ENCODE results near the gene MYO18A.
"Not testable (repeated sequence)": the region's sequence is repeated elsewhere in the genome, so short reads cannot be mapped to it uniquely, and the experiment has no call there.

MYO18A gene

DNA sequence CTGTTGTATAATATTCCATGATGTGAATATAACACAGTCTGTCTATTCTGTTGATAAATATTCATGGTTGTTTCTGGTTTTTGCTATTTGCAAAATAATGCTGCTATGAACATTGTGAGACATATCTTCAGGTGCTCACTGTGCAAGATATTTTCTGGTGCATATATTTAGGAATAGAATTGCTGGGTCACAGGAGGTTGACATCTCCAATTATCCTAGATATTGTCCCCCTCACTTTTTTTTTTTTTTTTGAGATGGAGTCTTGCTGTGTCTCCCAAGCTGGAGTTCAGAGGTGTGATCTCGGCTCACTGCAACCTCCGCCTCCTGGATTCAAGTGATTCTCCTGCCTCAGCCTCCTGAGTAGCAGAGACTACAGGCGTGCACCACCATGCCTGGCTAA lies 14.5 kb upstream of the MYO18A start:
- no peak for DNase-seq (ENCODE audit: low read depth in 2 of 2)

DNA sequence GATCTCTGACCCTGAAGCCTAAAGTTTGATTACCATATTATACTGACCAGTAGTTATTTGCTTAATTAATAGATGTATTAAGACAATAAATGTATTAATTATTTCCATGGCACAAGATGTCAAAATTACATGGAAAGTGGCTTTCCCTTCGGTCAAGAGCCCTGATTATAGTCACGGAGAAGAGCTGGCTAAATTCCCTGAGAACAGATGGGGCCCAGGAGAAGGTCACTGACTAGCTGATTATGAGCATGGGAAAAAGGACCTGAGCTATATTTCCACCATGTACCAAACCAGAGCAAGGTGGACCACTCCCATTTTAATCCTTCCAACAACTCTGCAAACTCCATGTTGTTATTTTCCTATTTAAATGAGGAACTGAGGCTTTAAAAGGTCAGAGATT lies 12.9 kb upstream of the MYO18A start:
- no peak for DNase-seq (ENCODE audit: low read depth in 2 of 2)

DNA sequence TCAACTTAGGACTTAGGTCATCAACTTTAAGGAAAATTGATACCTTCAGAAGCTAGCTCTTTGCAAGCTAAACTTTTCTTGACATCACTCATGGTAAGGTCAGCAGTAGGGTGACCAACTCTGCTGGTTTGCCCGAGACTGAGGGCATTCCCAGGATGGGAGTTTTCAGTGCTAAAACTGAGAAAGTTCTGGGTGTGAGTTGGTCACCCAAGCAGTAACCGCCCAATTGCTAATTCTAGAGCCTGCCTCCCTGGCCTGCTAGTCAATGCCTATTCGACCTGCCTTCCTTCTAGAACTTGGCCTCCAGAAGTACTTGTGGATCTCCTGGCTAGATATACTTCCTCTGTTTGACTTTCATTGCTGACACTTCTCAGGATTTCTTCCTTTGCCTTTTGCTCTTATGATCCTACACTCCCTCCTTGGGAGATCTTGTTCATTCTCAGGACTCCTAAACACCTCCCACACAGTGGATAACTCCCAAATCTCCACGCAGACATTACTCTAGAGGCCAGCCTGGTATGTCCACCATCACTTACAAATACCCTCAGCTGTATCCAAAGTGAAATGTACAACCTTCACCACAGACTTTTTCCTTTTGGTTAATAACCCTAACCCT lies 10.5 kb upstream of the MYO18A start:
- DNase-seq (ENCODE audit: low read depth in 2 of 2) = no peak

DNA sequence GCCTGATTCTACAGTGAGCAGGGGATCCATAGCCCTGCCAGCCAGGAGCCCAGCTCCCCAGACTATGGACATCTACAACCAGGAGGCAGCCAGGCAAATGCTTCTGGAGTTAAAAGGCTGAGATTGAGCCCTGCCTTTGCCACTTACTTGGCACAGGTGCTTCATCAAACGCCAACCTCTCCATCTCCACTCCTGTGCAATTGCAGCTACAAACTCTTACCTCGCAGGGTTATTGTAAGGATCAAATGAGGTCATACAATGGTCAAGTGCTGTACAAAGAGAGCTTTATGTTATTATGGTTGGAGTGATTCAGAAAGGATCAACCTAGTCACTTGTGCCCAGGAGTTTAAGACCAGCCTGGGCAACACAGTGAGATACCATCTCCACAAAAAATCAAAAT lies 9.8 kb upstream of the MYO18A start:
- DNase-seq (ENCODE audit: low read depth in 2 of 2) = no peak

DNA sequence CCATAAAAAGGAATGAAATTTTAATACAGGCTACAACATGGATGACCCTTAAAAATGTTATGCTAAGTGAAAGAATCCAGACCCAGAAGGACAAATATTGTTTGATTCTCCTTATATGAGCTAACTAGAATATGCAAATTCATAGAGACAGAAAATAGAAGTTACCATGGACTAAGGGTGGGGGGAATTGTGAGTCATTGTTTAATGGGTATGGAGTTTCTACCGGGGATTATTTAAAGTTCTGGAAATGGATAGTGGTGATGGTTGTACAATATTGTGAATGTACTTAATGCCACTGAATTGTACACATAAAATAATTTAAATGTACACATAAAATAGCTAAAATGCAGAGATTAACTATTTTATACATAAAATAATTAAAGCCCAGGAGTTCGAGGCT lies 9.2 kb upstream of the MYO18A start:
- DNase-seq (ENCODE audit: low read depth in 2 of 2) = no peak

DNA sequence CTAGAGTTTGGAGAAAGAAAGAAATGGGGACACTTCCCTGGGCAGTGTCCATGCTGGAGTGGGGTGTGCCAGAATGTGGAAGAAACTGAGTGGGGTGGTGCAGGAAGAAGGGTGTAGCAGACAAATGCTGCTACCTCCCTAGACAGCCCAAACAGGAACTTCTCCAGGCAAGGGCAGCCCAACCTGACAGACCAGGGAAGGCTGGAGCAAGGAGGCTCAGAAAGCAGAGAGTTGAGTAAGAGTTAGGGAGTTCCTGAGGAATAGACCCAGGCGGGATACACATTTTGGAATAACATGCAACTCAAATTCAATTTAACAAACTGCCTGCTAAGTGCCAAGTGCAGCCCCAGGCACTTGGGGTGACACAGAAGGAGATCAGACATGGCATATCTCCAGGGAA lies 1.0 kb upstream of the MYO18A start:
- DNase-seq (ENCODE audit: low read depth in 2 of 2) = no peak

DNA sequence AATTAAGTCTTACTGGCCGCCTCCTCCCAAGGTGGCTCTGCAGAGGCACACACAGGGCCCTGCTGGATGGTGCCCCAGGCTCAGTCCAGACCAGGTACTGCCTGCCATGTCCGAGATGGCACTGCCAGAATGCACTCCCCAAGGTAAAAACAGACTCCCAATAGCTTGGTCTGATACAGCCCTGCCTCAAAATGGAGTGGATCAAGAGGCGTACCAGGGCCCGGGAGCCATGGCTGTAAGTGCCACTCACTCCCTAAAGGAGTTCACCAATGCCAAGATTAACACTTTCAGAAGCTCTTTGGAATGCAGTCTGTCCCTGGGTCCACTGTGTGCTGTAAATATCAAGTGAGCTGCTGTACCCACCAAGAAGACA lies 576 bp upstream of the MYO18A start:
- no peak for DNase-seq (ENCODE audit: low read depth in 2 of 2)

DNA sequence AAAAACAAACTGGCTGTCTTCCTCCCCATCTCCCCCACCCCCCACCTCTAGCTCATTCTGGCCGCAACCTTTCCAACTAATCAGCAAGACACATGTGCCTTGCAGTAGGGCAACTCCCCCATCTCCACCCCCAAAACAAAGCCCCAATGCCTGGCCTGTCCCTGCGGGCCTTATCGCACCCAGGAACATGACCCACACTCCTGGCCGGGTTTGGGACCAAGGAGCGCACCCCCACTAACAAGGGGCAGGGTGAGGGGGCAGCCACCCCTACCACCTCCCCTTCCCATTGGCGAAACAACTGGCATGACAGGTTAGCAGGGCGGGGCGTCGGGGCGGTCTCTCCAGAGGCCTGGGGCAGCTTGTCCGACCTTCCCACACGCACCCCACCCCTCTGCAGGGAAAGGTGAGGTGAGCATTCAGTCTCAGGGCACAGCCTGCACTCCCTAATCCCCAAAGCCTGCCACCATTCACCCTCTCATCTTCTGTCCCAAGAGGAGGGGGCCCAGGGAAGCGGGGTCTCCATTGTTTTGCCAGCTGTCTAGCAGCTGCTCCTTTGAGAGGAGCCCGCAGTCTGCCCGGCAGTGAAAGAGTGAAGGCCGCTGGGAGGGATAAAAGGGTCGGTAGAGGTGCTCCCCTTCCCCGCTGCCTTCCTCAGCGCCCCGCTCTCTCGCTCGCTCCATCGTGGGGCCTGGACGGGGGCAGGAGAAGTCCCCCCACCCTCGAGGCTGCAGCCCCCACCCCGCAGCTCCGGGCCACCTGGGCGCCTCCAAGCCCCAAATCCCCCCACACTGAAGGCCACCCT lies 765 bp downstream of the MYO18A start:
- no peak for DNase-seq (ENCODE audit: low read depth in 2 of 2)

DNA sequence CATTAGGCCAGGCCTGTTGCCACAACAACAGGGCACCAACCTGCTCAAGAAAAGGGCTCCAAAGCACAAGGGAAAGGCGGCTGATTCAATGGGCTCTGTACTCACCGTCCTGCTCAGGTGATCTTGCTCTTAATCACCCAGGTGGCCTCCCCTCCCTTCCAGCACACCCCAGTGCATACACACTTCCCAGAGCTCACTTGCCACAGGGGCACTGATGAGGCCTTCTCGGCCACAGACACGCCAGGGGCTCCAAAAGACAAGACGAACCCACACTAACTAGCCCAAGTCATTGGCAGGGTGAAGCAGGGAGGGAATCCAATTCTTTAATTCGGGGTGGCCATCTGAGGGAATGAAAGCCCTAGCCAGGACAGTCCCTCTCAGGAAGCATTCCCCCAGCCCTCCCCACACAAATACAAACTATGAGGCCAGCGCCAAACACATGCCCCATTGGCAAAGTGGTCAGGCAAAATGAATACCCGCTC lies 1.4 kb downstream of the MYO18A start:
- no peak for DNase-seq (ENCODE audit: low read depth in 2 of 2)

DNA sequence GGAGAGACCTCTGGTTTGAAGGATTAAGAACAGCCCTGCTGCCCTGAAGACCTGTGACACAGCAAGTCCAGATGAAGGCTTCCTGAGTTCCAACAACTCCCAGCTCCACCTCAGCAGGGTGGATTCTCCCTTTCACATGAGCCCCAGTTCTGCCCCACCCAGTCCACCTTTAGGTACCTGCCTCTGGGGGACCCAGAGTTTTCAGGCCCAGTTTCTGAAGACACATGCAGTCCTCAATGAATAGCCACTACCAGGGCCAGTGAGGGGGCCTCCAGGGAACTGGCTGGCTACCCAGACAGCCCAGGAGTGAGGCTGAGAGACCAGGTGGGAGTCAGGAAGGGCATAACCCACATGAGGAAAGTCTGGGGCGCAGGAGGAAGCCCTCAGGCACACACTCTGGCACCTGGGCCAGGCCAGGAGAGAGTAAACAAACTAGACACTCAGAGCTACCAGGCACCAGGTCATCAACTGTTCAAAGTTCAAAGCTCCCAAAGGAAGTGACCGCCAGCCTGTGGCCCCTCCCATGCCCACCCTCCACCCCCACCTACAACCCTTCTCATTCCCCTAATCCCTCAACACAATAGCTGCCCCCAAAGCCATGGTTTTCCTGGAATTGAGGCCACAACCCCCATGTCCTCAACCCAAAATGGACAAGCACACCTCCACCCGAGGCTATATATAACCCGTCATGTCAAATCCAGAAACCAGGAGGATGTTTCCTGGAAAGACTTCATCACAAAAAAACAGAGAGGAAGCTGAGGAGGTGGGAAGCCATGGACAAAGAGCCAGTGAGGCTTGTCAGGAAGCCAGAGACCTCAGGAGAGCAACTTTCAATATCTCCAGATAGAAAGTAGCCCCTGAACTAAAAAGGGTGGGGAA lies 2.1 kb downstream of the MYO18A start:
- no peak for DNase-seq (ENCODE audit: low read depth in 2 of 2)

DNA sequence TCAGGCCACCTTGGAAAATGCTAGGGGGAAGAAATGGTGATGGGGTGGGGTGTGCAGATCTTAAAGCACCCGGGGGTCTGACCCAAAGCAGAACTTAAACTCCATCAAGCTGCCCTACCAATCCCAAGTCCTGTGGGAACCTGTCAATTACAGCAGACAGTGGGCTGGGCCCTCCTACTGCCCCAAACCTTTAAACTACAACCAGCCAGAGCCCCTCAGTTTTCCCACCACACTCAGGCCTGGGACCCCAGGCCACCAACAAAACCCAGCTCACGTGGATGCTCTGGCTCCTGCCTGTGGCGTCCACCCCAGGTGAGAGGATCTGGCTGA lies 2.7 kb downstream of the MYO18A start:
- no peak for DNase-seq (ENCODE audit: low read depth in 2 of 2)

DNA sequence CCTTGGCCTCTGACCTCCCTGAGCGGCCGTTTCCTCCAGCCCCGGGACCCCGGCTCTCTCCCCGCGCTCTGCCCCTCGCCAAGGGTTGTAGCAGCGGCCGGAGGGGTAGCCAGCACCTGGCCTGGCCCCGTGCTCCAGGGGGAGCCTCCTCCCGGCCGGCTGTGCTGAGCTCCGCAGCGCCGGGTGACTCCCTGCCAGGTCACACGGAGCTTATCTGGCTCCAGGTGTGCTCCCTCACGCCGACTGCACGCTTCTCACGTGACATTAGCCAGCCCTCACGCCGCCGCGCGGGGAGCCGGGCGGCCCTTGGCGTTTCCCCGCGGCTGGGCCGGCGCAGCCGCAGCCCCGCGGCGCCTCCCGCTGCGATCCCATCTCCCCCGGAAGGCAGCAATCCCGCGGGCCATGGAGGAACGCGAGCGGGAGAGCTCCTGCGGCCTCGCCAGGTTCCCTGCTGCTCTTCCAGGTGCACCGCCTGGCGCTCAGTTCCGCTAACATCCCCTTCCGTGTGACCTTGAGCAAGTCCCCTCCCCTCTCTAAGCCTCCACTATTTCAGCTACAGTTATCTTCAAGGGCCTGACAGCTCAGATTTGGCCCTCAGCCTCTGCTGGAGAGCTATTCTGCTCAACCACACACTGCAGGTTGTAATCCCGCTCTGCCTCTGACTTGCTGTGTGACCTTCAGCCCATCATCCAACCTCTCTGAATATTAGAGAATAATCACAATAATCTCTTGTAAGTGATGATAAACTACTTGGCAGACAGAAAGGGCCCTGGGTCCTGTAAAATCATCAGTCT lies 3.4 kb downstream of the MYO18A start:
- DNase-seq (ENCODE audit: low read depth in 2 of 2) = peak in 1 of 2 experiments; percentile 48

DNA sequence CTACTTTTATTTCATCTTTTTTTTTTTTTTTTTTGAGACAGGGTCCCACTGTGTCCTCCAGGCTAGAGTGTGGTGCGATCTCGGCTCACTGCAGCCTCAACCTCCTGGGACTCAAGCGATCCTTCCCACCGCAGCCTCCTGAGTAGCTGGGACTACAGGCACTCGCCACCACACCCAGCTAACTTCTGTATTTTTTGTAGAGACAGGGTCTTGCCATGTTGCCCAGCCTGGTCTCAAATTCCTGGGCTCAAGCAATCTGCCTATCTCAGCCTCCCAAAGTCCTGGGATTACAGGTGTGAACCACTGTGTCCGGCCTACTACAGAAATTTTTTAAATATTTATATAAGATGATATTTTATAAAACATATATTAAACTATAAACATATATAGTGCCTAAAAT lies 4.8 kb downstream of the MYO18A start:
- no peak for DNase-seq (ENCODE audit: low read depth in 2 of 2)

DNA sequence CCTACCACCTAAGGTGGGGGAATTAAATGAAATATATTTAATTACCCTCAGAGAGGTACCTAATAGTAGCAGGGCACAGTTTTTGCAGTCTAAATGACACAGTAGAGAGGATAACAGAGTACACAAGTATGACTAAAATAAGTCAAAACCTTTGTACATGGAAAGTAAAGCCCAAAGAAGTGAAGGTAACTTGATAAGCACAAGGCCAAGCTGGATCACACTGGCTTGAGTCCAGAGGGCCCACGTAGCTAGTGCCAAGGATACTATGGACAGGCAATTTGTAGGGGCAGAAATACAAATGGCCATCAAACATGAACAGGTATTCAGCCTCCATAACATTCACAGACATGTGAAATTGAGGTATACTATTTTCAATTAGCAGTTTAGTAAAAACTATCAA lies 7.6 kb downstream of the MYO18A start:
- no peak for DNase-seq (ENCODE audit: low read depth in 2 of 2)

DNA sequence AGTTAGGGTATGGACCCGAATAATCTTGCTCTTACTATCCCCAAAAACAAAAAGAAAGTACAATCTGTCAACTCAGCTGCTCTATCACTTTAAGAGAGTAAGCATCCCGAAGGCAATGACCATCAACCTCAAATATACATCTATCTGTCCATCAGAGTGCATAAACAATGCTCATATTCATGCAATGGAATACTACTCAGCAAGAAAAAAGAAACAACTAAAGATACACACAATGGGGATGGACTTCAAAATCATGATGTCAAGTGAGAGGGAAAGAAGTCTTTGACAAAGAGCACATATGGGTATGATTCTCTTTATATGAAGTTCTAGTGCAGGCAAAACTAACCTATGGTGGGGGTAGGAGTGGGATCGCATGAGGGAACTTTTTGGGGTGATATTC lies 9.5 kb downstream of the MYO18A start:
- DNase-seq (ENCODE audit: low read depth in 2 of 2) = no peak

DNA sequence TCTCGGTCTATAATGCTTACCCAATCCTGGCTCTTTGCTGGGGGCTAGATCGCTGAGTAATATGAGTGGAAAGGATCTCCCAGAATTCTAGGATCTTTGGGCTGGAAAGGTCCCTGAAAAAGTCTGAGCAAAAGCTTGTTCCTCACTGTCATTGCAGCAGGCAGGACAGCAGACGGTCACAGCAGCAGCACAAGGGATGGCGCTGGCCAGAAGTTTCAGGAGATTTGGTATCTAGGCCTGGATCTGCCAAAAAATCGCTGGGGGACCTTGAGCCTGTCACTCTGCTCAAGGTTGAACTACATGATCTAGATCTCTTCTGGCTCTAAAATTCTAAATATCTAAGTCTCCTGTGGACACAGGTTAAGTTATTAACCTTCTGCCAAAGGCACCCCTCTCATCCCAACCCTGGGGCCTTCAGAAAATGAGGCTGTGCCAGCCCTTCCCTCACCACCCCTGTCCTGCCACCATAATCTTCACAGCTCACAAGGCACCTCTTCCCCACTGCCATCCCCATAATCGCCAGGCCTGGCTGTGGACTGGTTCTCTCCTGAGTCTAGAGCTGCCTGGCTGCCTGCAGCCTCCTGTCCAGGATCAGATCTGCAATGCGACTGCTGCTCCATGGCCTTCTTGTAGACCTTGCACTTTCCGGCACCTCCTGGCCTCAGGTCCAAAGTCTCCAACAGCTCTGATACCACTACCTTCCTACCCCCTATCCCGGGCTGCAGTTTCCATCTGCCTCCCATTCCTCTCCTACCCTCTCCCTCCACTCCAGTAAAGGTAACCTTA lies 10.2 kb downstream of the MYO18A start:
- DNase-seq (ENCODE audit: low read depth in 2 of 2) = no peak

DNA sequence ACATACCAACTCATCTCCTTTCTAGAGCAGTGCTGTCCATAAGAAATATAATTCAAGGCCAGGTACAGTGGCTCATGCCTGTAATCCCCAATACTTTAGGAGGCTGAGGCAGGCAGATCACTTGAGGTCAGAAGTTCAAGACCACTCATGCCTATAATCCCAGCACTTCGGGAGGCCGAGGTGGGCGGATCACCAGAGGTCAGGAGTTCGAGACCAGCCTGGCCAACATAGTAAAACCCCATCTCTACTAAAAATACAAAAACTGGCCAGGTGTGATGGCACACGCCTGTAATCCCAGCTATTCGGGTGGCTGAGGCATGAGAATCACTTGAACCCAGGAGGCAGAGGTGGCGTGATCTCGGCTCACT lies 11.5 kb downstream of the MYO18A start:
- not testable (repeated sequence) for DNase-seq (ENCODE audit: low read depth in 2 of 2)

DNA sequence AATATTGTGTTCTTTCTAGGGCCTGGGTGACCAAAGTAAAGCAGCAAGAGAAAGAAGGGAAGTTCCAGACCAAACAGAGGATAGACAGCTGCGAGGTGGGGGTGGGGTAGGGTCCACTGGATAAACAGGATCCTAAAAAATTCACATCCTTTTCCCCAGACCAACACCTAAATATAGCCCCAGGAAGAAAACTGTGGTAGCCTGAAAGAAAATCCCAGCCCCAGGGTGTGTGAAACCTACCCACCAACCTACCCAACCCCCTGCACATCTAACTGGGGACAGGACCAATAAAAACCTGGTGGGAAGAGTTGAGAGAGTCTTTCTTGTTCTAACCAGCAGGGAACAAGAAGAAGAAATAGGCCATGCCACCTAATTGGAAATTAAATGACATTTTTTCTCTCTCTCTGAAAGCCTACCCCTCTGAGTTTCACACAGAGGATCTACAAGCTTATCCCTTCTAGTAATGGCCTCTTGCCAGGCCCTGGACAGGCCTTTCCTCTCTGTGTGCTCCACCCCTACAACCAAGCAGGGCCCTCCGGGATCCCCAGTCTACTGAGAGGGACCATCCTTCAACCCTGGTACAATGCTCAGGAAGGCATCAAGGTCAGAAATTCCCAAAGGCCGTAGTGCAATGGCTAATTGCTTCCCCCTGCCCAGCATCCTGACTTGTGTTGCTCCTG lies 12.0 kb downstream of the MYO18A start:
- no peak for DNase-seq (ENCODE audit: low read depth in 2 of 2)

DNA sequence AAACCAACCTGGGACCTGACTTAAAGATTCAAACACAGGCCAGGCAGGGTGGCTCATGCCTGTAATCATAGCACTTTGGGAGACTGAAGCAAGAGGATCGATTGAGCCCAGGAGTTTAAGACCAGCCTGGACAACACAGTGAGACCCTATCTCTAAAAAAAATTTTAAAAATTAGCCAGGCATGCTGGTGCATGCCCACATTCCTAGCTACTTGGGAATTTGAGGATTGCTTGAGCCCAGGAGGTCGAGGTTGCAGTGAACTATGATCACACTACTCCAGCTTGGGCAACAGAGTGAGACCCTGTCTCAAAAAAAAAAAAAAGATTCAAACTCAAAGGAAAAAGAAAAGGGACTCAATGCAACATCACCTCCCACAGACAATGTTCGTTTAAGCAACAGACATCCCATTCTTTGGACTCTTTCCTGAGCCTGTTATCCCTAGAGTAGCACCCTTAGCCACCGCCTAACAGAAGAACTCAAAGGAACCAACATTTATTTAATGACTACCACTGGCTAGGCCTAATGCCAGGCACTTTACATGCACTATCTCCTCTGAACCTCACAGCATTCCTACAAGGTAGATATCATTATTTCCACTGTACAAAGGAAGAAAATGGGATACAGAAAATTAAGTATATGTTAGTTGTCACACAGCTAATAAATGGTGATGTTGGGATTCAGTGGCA lies 12.7 kb downstream of the MYO18A start:
- DNase-seq (ENCODE audit: low read depth in 2 of 2) = no peak

DNA sequence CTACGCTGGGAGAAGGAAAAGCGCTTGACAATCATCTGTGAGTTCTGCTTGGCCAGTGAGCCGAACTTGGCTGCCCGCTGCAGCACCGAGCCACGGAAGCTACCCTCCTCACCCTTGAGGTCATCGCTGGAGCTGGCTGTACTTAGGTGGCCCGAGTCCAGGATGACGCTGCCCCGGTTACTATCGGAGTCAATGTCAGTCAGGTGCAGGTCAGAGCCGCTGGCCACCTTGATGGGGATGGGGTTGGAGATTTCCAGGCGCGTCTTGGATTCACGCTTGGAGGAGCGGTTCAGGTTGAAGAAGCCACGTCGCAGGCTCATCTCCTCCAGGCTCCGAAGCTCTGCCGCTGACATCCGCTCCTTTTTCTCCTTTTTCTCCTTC lies 13.7 kb downstream of the MYO18A start:
- DNase-seq (ENCODE audit: low read depth in 2 of 2) = no peak
